Measurements from ENCODE around the gene VGLL4. TPM values are rescaled to one million over a fixed set of nuclear protein-coding genes. Genes with fewer than 3 reads are reported as not detected.
A peak's percentile ranks its signal among the peaks of the same experiment; 100 is the strongest.
"Not testable (repeated sequence)": the region's sequence is repeated elsewhere in the genome, so short reads cannot be mapped to it uniquely, and the experiment has no call there.

VGLL4 gene
- total RNA-seq, 4 donors from 2014 or later = 79.3 to 144 (median 143) TPM

- intact Hi-C loops (cut with DNase I; ENCODE audit: low total_unique reads) = no loop called here
- Histone ChIP-seq H3K27ac (no peak overlapping the region), H3K9me3 (no peaks in the 10 kb centered on the region), H3K27me3 (no peaks in the 10 kb centered on the region), H3K4me3 (no peak overlapping the region), H3K4me1 (no peaks in the 10 kb centered on the region), H3K36me3 (no peaks in the 10 kb centered on the region)
- DNase-seq = peak in 1 of 2 donors; percentile 15
- TF ChIP-seq POLR2A (IDR thresholded peaks at IDR 0.05) = no peak
- TF ChIP-seq, protein P1, sequence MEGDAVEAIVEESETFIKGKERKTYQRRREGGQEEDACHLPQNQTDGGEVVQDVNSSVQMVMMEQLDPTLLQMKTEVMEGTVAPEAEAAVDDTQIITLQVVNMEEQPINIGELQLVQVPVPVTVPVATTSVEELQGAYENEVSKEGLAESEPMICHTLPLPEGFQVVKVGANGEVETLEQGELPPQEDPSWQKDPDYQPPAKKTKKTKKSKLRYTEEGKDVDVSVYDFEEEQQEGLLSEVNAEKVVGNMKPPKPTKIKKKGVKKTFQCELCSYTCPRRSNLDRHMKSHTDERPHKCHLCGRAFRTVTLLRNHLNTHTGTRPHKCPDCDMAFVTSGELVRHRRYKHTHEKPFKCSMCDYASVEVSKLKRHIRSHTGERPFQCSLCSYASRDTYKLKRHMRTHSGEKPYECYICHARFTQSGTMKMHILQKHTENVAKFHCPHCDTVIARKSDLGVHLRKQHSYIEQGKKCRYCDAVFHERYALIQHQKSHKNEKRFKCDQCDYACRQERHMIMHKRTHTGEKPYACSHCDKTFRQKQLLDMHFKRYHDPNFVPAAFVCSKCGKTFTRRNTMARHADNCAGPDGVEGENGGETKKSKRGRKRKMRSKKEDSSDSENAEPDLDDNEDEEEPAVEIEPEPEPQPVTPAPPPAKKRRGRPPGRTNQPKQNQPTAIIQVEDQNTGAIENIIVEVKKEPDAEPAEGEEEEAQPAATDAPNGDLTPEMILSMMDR (IDR thresholded peaks at IDR 0.05) = no peak
These were observed 68.6 kb downstream of the VGLL4 start for GRCh38 chr3:11574981-11575669.

GRCh38 chr3:11572660-11573059 lies 71.1 kb downstream of the VGLL4 start:
- intact Hi-C loops (cut with DNase I; ENCODE audit: low total_unique reads); H3K9me3 ChIP-seq; H3K36me3 ChIP-seq; DNase-seq; H3K4me3 ChIP-seq; H3K27ac ChIP-seq; H3K27me3 ChIP-seq; H3K4me1 ChIP-seq: not testable (repeated sequence)

GRCh38 chr3:11570789-11571495 lies 72.8 kb downstream of the VGLL4 start:
- no peaks in the 10 kb centered on the region for H3K9me3 ChIP-seq
- intact Hi-C loops (cut with DNase I; ENCODE audit: low total_unique reads) = no loop called here
- DNase-seq = peak; percentile 14 to 16
- peaks cover 0 to 8% of the 10 kb centered on the region in 2 donors for H3K4me1 ChIP-seq
- TF ChIP-seq POLR2A (IDR thresholded peaks at IDR 0.05) = no peak
- TF ChIP-seq, protein P1 (IDR thresholded peaks at IDR 0.05) = no peak
- H3K36me3 ChIP-seq = no peaks in the 10 kb centered on the region
- H3K27me3 ChIP-seq = no peaks in the 10 kb centered on the region
- H3K4me3 ChIP-seq = no peak overlapping the region
- H3K27ac ChIP-seq = peak overlapping the region; percentile 90 to 91

- TF ChIP-seq, protein P1 (IDR thresholded peaks at IDR 0.05) = no peak
- no peak for TF ChIP-seq POLR2A (IDR thresholded peaks at IDR 0.05)
- peaks cover 0 to 8% of the 10 kb centered on the region in 2 donors for H3K4me1 ChIP-seq
- no peaks in the 10 kb centered on the region for H3K9me3 ChIP-seq
- no peak overlapping the region for H3K4me3 ChIP-seq
- peak in 1 of 2 donors; percentile 16 for DNase-seq
- peak overlapping the region; percentile 90 to 91 for H3K27ac ChIP-seq
- no peaks in the 10 kb centered on the region for H3K27me3 ChIP-seq
- H3K36me3 ChIP-seq = no peaks in the 10 kb centered on the region
- intact Hi-C loops (cut with DNase I; ENCODE audit: low total_unique reads) = no loop called here
These were observed 73.5 kb downstream of the VGLL4 start for GRCh38 chr3:11570251-11570650.

GRCh38 chr3:11569156-11569741 lies 74.5 kb downstream of the VGLL4 start:
- H3K4me1 ChIP-seq = peaks cover 0 to 8% of the 10 kb centered on the region in 2 donors
- no peaks in the 10 kb centered on the region for H3K36me3 ChIP-seq
- no peaks in the 10 kb centered on the region for H3K9me3 ChIP-seq
- TF ChIP-seq POLR2A (IDR thresholded peaks at IDR 0.05) = no peak
- no peaks in the 10 kb centered on the region for H3K27me3 ChIP-seq
- intact Hi-C loops (cut with DNase I; ENCODE audit: low total_unique reads) = no loop called here
- peak overlapping the region in 1 of 2 donors; percentile 25 for H3K4me3 ChIP-seq
- peak overlapping the region; percentile 90 to 91 for H3K27ac ChIP-seq
- DNase-seq = peak; percentile 16 to 20
